ENCODE measurements around the gene CHRNA1. TPM values are rescaled to one million over a fixed set of nuclear protein-coding genes. Genes with fewer than 3 reads are reported as not detected.

Gene CHRNA1
- polyA plus RNA-seq, 1 donor from 2014 or later, result not detected

- no peaks in the 10 kb centered on the region for H3K9me3 ChIP-seq (ENCODE audit: low read length)
- no peaks in the 10 kb centered on the region for H3K79me2 ChIP-seq (replicated peaks; ENCODE audit: insufficient read depth, low read length)
- H3K9me2 ChIP-seq (ENCODE audit: insufficient read depth, low read length), result no peaks in the 10 kb centered on the region
- no peak overlapping the region for H3K27ac ChIP-seq (ENCODE audit: low read length)
- H3K4me3 ChIP-seq (ENCODE audit: low read length), result no peak overlapping the region
- no peak overlapping the region for H2AFZ ChIP-seq (ENCODE audit: low read depth, low read length)
- no peaks in the 10 kb centered on the region for H4K20me1 ChIP-seq (ENCODE audit: insufficient read depth)
- H3K9ac ChIP-seq (ENCODE audit: low read length), result no peak overlapping the region
- H3K27me3 ChIP-seq (ENCODE audit: insufficient read depth, low read depth, low read length), result no peaks in the 10 kb centered on the region
- TF ChIP-seq TAF1 (IDR thresholded peaks at IDR 0.05; ENCODE audit: low read depth) (no peak), RAD21 (conservative IDR thresholded peaks at IDR 0.05) (no peak), SMC3 (conservative IDR thresholded peaks at IDR 0.05; ENCODE audit: poor library complexity) (no peak)
- TF ChIP-seq, protein P1, sequence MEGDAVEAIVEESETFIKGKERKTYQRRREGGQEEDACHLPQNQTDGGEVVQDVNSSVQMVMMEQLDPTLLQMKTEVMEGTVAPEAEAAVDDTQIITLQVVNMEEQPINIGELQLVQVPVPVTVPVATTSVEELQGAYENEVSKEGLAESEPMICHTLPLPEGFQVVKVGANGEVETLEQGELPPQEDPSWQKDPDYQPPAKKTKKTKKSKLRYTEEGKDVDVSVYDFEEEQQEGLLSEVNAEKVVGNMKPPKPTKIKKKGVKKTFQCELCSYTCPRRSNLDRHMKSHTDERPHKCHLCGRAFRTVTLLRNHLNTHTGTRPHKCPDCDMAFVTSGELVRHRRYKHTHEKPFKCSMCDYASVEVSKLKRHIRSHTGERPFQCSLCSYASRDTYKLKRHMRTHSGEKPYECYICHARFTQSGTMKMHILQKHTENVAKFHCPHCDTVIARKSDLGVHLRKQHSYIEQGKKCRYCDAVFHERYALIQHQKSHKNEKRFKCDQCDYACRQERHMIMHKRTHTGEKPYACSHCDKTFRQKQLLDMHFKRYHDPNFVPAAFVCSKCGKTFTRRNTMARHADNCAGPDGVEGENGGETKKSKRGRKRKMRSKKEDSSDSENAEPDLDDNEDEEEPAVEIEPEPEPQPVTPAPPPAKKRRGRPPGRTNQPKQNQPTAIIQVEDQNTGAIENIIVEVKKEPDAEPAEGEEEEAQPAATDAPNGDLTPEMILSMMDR (IDR thresholded peaks at IDR 0.05; ENCODE audit: poor library complexity, severe bottlenecking), result no peak
- no peaks in the 10 kb centered on the region for H3K36me3 ChIP-seq (ENCODE audit: insufficient read depth, low read length)
- H3F3A ChIP-seq (ENCODE audit: insufficient read depth, low read length, poor library complexity, severe bottlenecking), result peaks cover 4% of the 10 kb centered on the region
- H3K4me2 ChIP-seq (ENCODE audit: low read length), result no peak overlapping the region
Measured at GRCh38 chr2:174776675-174777074, 12.4 kb upstream of the CHRNA1 start.

- Histone ChIP-seq H3K27me3 (ENCODE audit: insufficient read depth, low read depth, low read length) (no peaks in the 10 kb centered on the region), H3K9me3 (ENCODE audit: low read length) (no peaks in the 10 kb centered on the region), H3K27ac (ENCODE audit: low read length) (no peak overlapping the region), H3K36me3 (ENCODE audit: insufficient read depth, low read length) (no peaks in the 10 kb centered on the region), H3K9ac (ENCODE audit: low read length) (no peak overlapping the region), H3F3A (ENCODE audit: insufficient read depth, low read length, poor library complexity, severe bottlenecking) (peaks cover 4% of the 10 kb centered on the region), H3K4me3 (ENCODE audit: low read length) (no peak overlapping the region), H3K79me2 (replicated peaks; ENCODE audit: insufficient read depth, low read length) (no peaks in the 10 kb centered on the region), H3K4me2 (ENCODE audit: low read length) (no peak overlapping the region), H4K20me1 (ENCODE audit: insufficient read depth) (no peaks in the 10 kb centered on the region), H2AFZ (ENCODE audit: low read depth, low read length) (no peak overlapping the region), H3K9me2 (ENCODE audit: insufficient read depth, low read length) (no peaks in the 10 kb centered on the region)
- TF ChIP-seq, protein P1 (IDR thresholded peaks at IDR 0.05; ENCODE audit: poor library complexity, severe bottlenecking), result peak; percentile 24
- no peak for TF ChIP-seq RAD21 (conservative IDR thresholded peaks at IDR 0.05)
Measured at GRCh38 chr2:174776223-174776622, 12.0 kb upstream of the CHRNA1 start.

- H3K27ac ChIP-seq (ENCODE audit: low read length), result no peak overlapping the region
- no peaks in the 10 kb centered on the region for H3K9me3 ChIP-seq (ENCODE audit: low read length)
- H3K9ac ChIP-seq (ENCODE audit: low read length), result no peak overlapping the region
- no peaks in the 10 kb centered on the region for H3K36me3 ChIP-seq (ENCODE audit: insufficient read depth, low read length)
- H4K20me1 ChIP-seq (ENCODE audit: insufficient read depth), result no peaks in the 10 kb centered on the region
- peaks cover 4% of the 10 kb centered on the region for H3F3A ChIP-seq (ENCODE audit: insufficient read depth, low read length, poor library complexity, severe bottlenecking)
- no peak overlapping the region for H2AFZ ChIP-seq (ENCODE audit: low read depth, low read length)
- H3K4me2 ChIP-seq (ENCODE audit: low read length), result no peak overlapping the region
- no peaks in the 10 kb centered on the region for H3K79me2 ChIP-seq (replicated peaks; ENCODE audit: insufficient read depth, low read length)
- H3K27me3 ChIP-seq (ENCODE audit: insufficient read depth, low read depth, low read length), result no peaks in the 10 kb centered on the region
- no peaks in the 10 kb centered on the region for H3K9me2 ChIP-seq (ENCODE audit: insufficient read depth, low read length)
- no peak overlapping the region for H3K4me3 ChIP-seq (ENCODE audit: low read length)
- TF ChIP-seq SMC3 (conservative IDR thresholded peaks at IDR 0.05; ENCODE audit: poor library complexity) (no peak), EZH2 (IDR thresholded peaks at IDR 0.05; ENCODE audit: borderline replicate concordance, insufficient read depth, low read length, poor library complexity, severe bottlenecking) (no peak), MXI1 (conservative IDR thresholded peaks at IDR 0.05; ENCODE audit: poor library complexity, severe bottlenecking) (no peak), REST (IDR thresholded peaks at IDR 0.05; ENCODE audit: borderline replicate concordance) (no peak), RAD21 (conservative IDR thresholded peaks at IDR 0.05) (no peak), POLR2AphosphoS5 (IDR thresholded peaks at IDR 0.05) (no peak)
Measured at GRCh38 chr2:174775571-174775980, 11.3 kb upstream of the CHRNA1 start.

Measured in neural cell (in vitro differentiated cells).